Islet of Langerhans (tissue), 1 donor: ENCODE results near the gene ALKBH2.

Experiments
- FAIRE-seq: peaks from one replicate; lab custom pipeline; 2011; peaks lifted over from hg19 to GRCh38; lab: Jason Lieb, UNC

Gene ALKBH2

GRCh38 chr12:109113661-109114321 is 20.5 kb upstream of the ALKBH2 start:
- FAIRE-seq, result no peak

GRCh38 chr12:109112720-109113465 is 19.6 kb upstream of the ALKBH2 start:
- no peak for FAIRE-seq

DNA sequence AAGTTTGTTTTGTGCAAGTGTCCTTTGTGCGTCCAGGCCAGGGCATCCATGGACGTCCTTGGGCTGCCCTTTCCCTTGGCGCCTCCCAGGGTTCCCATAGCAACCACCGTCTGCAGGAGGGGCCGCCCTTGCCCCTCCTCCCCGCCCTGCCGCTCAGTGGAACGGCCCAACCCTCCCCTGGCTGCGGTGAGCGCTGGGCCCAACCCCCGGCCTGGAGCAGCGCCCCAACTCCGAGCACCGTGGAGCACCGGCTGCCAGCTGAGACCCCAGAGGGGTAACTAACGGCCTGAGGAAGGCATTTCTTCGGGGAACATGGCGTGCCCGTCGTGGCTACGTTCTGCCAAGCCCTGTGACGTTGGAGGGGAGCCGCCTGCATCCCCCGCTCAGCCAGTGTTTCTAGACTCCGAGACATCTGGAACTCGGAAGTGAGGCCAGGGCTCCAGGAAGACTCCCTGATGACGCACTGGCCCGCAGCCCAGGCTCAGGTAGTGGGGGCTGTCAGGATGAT is 17.8 kb upstream of the ALKBH2 start:
- FAIRE-seq, result no peak

DNA sequence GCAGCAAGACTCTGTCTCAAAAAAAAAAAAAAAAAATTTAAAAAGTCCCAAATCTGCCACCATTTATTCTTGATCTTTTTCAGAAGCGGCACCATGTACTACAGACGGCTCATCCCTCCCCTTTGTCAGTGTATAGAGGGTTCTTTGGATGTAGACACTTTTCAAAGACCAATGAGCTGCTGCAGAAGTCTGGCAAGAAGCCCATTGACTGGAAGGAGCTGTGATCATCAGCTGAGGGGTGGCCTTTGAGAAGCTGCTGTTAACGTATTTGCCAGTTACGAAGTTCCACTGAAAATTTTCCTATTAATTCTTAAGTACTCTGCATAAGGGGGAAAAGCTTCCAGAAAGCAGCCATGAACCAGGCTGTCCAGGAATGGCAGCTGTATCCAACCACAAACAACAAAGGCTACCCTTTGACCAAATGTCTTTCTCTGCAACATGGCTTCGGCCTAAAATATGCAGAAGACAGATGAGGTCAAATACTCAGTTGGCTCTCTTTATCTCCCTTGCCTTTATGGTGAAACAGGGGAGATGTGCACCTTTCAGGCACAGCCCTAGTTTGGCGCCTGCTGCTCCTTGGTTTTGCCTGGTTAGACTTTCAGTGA is 16.6 kb upstream of the ALKBH2 start:
- FAIRE-seq, result no peak

DNA sequence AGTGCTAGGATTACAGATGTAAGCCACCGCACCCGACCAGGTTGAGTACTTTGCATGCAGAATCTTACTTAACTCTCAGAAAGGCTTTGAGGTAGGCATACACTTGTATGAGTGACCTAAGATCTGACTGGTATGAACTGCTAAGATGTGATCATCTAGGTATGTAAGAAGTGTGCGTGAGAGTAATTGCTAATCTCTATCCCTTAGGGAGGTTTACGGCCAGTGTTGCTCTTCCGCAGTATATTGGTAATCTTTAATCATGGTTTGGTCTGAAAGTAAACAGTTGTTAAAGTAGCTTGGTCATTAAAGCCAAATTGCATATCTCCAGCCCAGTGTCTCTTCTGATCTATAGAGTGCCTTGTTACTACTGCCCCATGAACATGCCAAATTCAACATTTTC is 11.9 kb upstream of the ALKBH2 start:
- no peak for FAIRE-seq

DNA sequence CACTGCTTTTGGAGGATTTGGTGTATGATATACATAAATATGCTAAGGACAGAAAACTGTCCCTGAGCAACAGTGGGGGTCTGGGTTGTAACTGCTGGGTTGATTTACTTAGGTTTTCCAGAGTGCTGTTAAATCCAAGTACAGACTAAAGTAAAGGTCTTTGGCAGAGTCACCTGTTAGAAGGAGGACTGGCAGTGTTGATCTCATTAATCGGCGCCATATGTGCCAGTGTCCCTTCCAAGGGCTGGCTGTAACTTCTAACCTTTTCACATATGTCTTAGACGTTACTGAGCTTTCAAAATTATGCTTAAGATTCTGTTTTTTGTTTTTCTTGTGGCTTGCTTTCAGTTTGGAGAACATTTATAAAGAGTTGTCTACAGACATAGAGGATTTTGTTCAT is 9.2 kb upstream of the ALKBH2 start:
- no peak for FAIRE-seq

- FAIRE-seq, result no peak
These were observed 7.5 kb upstream of the ALKBH2 start for GRCh38 chr12:109100741-109101140.

- FAIRE-seq, result no peak
These were observed 6.3 kb upstream of the ALKBH2 start for GRCh38 chr12:109099431-109100020.

DNA sequence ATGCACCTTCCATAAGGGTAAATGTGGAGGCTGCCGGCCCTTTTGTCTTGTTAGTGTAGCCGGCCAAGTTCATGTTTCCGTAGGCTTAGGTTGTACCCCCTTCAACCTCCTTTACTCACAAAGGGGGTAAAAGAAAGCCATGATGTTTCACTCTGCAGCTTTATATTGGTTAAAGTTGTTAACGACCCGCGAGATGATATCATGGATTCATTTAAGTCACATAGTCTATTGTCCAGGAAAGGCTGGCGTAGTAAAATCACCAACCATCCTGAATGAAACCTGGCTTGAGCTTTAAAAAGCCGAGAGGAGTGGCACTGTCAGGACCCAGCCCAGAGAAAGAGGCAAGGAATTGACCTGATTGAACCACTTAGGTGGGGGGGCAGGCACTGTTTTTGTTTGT is 5.4 kb upstream of the ALKBH2 start:
- no peak for FAIRE-seq

GRCh38 chr12:109098183-109098604 is 4.9 kb upstream of the ALKBH2 start:
- no peak for FAIRE-seq

GRCh38 chr12:109097435-109098182 is 4.3 kb upstream of the ALKBH2 start, which contains the start of gene UNG:
TSS of gene UNG (plus strand) at chr12:109097597. CDS start at chr12:109097680, 83 bp downstream.
- FAIRE-seq, result peak; percentile 33

GRCh38 chr12:109097140-109097434 is 3.8 kb upstream of the ALKBH2 start:
- no peak for FAIRE-seq

DNA sequence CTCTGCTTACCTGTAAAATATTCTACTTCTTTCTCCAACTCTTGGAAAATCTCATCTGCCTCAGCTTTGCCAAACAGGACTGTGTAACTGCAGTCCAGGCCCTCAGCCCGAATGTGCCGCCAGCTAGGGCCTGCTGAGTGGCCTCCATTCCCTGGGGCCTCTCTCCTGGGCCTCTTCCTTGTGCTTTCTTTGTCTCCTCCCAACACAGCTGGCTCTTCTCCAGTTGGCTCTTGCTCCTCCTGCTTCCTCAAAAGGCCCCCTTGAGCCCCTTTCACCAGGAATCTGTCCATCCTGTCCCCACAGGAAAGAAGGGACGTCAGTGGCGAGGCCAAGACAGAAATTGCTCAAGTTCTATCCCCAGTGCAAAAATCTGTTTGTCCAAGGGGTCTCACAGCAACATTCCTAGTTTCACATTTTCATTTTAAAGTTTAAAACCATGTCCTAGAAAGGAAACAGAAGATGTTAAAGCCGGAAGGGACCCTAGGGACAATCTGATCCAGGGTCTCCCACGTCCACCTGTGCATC is 713 bp downstream of the ALKBH2 start:
- no peak for FAIRE-seq

DNA sequence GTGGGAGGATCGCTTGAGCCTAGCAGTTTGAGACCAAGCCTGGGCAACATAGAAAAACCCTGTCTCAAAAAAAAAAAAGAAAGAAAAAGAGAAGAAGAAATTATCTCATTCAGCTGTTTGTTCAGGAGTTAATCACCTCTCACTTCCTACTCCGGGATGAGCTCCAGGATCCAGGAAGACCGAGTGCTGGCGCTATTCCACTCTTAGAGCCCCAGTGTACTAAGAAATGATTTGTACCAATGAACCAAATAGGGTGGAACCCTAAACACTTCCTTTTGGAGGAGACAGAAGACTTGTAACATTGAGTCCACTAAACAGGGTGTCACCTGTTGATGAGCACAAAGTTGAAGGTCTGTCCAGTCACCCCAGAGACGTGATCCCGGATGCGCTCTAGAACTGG is 3.6 kb downstream of the ALKBH2 start:
- no peak for FAIRE-seq

DNA sequence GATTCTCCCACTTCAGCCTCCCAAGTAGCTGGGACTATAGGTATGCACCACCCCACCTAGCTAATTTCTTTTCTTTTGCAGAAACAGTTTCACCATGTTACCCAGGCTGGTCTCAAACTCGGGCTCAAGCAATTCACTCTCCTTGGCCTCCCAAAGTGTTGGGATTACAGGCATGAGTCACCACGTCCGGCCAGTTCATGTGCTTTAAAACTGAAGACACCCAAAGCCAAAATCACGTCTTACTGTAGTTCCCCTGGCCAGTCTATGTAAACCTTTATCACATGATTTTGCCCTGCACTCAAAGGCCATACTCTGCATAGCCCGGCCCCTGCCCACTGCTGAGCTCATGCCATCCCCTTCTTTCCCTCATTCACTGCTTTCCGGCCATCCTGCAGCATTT is 4.5 kb downstream of the ALKBH2 start:
- FAIRE-seq, result no peak

GRCh38 chr12:109087250-109087649 is 6.0 kb downstream of the ALKBH2 start:
- FAIRE-seq, result no peak

GRCh38 chr12:109085590-109085989 is 7.7 kb downstream of the ALKBH2 start:
- no peak for FAIRE-seq

- no peak for FAIRE-seq
These were observed 8.8 kb downstream of the ALKBH2 start for GRCh38 chr12:109084425-109084824.

GRCh38 chr12:109082751-109083150 is 10.5 kb downstream of the ALKBH2 start:
- no peak for FAIRE-seq

DNA sequence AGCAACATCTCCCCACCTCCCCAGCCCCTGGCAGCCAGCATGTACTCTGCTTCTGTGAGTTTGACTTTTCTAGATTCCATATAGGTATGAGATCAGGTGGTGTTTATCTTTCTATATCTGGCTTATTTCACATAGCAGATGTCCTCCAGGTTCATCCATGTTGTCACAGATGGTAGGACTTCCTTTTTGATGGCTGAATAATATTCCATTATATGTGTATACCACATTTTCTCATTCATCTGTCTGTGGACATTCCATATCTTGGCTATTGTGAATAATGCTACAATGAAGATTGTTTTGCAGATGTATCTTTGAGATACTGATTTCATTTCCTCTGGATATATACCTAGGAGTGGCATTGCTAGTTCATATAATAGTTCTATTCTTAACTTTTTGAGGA is 18.4 kb downstream of the ALKBH2 start:
- FAIRE-seq, result no peak

DNA sequence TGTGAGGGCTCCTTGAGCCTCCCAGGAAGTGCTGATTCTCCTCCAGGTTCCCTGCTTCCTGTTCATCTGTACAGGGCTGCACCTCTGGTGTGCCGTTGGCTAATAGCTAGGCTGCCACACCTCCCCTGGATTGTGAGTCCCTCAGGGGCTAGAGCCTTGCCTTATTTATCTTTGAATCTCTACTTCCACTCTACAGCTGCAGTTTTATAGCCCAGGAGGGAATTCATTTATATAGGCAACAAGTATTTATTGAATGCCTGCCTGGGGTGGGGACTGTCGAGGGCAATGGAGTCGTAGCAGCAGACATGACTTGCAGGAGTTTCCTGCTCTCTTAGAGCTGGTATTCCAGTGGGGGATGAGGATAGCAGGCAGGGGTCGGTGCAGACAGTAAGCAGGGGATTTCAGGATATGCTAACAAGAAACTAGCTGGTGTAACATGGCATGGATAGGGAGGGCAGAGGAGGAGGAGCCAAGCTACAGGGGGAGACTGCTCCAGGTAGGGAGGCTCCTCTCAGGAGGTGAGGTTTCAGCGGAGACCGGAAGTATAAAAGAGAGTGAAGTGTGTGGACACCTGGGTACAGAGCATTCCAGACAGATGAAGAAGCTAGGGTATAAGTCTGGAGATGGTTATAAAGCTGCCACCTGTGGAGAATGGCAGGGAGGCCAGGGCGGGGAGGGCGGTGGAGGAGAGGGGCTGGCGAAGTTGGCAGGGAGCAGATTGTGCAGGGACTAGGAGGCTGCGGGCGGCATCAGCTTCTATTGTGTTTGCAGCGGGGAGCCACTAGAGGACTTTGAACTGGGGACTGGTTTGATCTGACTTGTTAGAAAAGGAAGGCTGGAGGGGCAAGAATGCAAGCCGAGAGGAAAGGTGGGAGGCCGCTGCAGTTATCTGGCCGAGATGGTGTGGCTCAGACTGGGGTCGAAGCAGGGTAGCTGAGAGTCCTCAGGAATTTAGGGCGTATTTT is 23.7 kb downstream of the ALKBH2 start:
- FAIRE-seq, result no peak
